Hippocampal formation (tissue), 2 donors: Measurements from ENCODE around the gene CACNA1C.
"Not testable (repeated sequence)": the region's sequence is repeated elsewhere in the genome, so short reads cannot be mapped to it uniquely, and the experiment has no call there.

Experiments used
- DNase-seq, 2 donors: peaks; one replicate each; lab custom pipeline; 2025; lab: John Stamatoyannopoulos, UW

Gene CACNA1C

GRCh38 chr12:2668816-2669215 is 616.0 kb downstream of the CACNA1C start:
- no peak for DNase-seq

DNA sequence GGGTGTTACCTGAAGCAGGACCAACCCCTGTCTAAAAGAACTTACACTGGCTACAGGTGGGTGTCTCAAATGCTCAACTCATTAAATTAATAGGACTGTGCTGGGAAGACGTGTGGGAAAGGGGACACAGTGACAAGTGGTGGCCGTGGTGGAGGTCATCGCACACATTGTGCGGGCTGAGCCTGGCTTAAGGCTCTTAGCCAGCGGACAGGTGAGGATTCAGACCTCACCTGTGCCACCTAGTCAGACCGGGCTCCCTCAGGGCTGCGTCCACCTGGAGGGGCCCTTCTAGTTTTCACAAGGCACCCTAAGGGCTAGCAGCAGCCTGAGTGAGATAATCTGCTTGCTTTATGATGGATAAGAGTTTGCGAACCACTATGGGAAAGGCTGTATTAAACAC is 616.8 kb downstream of the CACNA1C start:
- DNase-seq: no peak

DNA sequence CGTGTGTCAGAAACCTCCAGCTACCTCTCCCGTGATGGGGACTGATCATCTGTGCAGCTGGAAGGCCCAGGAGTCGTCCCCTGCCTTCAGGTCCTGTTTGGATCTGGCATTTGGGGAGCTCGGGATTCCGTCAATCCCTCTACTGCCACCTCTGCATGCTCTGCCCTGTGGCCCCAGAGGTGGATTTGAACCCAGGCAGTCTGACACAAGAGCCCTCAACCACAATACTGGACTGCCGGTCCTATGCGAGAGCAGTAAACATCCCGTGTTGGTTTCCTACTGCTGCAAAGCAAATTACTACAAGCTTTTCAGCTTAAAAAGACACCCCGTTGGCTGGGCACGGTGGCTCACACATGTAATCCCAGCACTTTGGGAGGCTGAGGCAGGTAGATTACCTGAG is 620.1 kb downstream of the CACNA1C start:
- no peak for DNase-seq

DNA sequence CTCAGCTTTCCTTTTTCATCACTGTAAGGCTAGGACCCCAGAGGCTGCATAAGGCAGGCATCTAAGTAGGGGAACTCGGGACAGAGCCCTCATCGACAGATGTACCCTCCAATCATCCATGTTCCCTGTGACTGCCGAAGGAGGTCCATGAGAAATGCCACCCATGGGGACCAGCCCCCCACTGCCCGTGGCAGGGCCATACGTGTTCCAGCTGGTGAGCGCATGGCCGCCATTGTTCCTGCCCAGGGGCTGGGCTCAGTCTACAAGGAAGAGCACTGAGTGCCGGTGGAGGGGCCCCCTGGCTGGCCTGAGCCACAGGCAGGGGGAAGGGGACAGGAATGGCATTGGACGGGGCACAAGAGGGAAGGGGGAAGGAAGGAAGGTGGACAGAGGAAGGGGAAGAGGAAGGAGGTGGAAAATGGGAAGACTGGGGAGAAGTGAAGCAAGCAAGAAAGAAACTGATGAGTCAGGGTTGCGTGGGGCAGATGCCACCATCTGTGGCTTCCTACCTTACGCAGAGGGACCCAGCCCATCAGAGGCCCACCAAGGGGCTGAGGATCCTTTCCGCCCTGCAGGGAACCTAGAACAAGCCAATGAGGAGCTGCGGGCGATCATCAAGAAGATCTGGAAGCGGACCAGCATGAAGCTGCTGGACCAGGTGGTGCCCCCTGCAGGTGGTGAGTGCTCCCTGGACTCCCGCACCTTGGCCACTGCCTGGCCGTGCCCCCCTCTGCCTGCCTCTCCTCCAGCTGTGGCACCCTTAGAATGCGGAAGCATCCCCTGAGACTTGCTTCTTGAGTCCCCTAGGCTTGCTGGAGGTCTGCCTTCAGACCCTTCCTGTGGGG is 621.4 kb downstream of the CACNA1C start:
- no peak for DNase-seq

- DNase-seq: no peak
Observed at GRCh38 chr12:2675776-2676175, 623.0 kb downstream of the CACNA1C start.

DNA sequence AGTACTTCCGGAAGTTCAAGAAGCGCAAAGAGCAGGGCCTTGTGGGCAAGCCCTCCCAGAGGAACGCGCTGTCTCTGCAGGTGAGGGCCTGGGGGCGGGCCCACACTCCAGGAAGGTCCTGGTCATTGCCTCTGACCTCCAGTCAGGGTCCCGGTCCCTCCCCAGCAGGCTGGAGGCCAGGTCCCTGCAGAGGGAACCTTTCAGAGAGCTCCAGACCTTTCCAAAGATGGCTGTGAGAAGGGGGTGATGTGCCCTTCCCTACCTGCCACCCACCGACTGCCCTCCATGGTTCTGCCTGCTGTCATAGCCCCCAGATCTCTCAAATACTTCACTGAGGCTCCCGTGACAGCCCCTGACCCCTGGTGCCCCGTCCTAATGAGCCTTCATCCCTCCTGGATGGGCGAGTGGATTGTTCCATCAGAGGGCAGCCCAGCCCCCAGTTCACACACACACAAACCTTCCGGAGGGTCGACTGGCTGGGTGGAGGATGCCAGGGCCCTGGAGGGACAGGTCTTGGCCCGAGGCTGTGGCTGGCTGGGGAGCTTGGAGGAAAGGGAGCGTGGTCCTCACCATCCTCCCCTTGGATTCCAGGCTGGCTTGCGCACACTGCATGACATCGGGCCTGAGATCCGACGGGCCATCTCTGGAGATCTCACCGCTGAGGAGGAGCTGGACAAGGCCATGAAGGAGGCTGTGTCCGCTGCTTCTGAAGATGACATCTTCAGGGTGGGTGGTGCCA is 624.5 kb downstream of the CACNA1C start:
- DNase-seq: no peak

DNA sequence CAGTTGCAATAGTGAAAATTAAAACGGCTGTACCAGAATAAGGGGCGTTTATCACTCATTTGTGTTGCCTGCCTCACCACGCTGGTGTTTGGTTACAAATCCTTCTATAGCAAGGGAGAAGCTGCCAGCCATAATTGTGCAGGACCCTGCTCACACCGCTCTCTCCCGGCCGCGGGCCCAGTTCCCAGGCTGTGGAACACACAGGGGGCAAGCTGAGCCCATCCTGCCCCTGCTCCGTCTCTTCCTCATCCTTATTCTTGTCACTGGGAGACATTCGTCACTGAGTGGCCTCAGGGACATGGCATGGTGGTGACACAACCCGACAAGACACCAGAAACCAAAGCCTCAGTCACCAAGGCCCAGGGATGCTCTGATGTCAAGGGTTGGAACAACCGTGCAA is 625.6 kb downstream of the CACNA1C start:
- DNase-seq: no peak

GRCh38 chr12:2679068-2679815 is 626.5 kb downstream of the CACNA1C start:
- no peak for DNase-seq

DNA sequence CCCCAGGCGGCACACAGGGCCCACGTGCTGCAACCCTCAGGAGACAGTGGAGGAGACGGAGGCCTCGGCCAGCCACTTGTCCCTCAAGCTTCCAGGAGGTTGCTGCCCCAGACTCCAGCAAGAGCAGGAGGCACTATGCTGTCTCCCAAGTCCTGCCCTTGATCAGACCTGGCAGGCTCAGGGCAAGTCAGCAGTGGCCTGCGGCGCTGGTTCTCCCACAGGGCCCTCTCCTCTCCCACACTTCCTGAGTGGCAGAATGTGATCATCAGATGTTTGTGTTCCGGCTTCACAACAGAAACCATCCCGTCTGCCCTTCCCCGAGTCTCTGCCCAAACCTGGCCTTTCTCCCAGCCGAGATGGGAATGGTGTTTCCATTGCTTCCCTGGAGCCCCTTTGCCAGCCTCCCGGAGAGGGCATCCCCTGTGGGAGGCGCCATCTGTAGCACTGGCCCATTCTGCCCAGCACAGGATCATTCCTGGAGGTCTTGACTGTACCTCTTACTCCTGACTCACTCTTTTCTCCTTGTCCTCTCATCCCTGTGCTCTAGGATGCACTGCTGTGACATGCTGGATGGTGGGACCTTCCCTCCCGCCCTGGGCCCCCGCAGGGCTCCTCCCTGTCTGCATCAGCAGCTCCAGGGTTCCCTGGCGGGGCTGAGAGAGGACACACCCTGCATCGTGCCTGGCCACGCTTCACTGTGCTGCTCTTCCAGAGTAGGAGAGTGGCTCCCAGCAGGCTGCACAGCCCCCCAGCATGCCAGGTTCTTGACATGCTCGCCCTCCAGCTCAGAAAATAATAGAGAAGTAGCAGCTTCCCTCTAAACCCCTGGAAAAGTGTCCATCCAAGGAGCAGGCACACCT is 627.3 kb downstream of the CACNA1C start:
- DNase-seq: no peak

DNA sequence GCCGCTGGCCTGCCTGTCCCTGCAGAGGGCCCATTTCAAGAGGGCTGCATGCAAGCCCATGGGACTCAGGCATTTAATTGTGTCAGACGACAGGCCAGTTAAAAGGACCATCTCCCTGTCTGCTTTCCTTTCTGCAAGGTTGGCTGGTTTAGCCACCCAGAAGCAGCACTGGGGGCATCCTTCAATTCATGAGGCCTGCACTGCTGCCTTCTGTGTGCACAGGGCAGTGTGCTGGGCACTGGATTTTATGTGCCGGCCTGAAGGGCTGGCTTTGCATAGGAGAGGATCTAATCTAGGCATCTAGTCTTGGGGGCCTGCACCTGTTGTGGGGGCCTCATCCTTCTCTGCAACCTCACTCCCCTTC is 627.9 kb downstream of the CACNA1C start:
- no peak for DNase-seq

DNA sequence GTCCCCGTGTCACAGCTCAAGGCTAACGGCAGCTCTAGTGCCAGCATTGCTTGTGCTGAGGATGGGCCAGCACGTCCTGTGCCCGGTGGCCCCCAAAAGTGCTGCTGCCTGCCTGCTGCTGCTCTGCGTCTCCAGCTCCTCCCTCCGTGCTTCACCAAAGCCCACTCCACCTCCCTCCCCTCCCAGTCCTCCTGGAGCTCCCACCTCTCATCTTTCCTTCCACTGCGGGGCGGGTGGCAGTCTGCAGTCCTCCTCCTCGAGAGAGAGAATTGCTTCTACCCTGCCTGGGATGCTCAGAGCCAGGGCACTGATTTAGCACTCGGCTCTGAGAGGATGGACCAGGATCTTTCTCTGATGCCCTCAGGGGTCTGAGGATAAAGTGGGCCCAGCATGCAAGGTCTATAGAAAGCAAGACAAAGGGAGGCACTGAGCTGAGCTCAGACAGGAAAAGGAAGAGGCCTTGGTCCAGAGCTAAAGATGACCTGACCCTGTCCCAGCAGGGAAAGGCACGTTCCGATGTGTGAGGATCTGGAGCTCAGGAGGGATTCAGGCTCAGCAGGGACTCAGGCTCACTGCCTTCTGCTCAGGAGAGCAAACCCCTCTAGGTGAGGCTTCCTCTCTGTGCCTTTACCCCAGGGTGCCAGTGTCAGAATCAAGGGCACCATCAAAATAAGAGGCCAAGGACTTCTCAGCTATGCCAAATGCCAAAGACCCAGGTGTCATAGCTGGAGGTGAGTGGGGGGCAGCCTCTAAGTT is 628.8 kb downstream of the CACNA1C start:
- no peak for DNase-seq

DNA sequence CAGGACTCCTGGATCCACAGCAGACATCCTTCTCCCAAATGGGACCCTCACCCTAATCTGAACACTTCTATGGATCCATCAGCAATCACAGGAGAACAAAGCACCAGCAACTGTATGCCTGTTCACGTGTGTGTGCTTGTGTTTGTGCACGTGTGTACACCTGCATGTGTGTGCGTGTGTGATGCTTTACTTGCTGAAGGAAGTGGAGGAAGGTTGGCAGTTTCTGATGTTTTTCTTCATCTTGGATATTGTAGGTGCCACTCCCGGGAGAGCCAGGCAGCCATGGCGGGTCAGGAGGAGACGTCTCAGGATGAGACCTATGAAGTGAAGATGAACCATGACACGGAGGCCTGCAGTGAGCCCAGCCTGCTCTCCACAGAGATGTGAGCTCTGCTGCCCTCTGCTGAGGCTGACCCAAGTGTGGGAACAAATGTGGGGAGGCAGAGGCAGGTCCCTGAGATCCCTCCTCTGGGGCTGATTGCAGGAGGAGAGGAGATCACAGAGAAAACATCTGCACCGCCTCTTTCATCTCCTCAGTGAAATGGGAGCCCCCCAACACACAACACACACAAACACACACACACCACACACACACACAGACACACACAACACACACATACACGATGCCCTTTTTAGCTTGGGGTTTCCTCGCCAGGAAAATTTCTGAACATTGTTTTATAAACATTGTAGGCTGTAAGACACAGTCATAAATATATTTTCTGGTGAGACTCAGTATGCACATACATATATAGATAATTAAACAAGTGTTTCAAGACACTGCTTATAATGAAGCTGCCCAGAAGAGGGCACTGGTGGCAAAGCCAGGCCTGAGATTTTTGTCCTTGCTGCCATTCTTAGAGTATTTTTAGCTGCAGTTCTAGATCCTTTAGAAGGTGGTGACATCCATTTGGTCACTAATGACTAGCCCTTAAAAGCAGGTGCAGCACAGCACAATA is 629.8 kb downstream of the CACNA1C start:
- DNase-seq: no peak

- DNase-seq: no peak
Observed at GRCh38 chr12:2683283-2684025, 630.7 kb downstream of the CACNA1C start.

GRCh38 chr12:2684026-2684325 is 631.2 kb downstream of the CACNA1C start:
- DNase-seq: not testable (repeated sequence)

DNA sequence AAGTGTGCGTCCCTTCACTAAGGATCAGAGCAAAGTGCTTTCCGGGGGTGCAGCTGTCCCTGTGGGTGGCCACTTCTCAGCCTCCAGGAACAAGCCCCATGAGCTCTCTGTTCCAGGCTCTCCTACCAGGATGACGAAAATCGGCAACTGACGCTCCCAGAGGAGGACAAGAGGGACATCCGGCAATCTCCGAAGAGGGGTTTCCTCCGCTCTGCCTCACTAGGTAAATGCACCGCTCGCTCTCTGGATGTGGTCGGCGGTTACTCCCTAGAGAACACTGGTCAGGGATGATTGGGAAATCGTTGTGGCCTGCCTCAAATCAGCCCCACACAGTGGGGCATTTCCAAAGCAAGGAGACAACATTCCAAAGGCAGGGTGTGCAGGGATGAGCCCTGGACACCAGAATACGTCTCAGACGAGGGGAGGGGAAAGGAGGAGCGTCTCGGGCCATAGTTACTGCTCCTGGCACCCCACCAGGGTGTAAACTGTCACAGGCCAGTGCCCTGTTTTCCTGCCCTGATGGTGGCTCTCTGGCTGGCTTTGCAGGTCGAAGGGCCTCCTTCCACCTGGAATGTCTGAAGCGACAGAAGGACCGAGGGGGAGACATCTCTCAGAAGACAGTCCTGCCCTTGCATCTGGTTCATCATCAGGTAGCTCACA is 633.0 kb downstream of the CACNA1C start:
- not testable (repeated sequence) for DNase-seq

DNA sequence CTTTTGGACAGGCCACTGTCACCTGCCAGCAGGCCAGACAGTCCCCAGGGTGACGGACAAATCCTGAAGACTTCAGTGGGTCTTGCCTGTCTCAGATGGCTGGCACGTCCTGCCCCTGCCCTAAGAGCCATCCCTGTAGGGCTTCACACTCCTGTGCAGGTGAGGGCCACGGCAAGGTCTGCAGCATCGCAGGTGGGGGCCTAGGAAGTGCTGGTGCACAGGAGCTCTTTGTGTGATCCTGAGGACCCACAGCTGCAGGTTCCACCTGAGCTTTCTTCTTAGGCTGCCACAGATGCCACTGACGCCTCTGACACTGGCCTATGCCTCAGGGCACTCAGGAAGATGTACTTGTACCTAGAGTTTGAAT is 633.5 kb downstream of the CACNA1C start:
- no peak for DNase-seq

DNA sequence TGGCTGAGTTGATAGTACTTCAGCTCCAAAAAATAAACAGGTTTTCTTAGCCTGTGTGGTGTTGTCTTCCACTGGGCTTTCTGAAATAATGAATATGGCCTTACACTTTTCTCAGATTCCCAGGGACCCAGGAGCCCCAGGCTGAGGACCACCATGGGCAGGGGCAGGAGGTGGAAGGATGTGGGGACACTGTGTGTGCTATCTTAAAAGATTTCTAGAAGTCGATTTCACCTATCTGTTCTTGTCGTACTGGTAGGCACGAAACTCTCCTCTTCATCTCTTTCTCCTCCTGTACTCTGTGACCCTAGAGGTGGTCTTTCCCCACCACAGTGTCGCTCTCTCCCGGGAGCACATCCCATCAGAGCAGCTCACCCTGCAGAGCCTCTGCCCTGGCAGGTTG is 634.3 kb downstream of the CACNA1C start:
- DNase-seq: no peak

GRCh38 chr12:2687726-2688125 is 634.9 kb downstream of the CACNA1C start:
- no peak for DNase-seq
